GM19397 (cell line): Measurements from ENCODE around the gene ZNF382.

Experiments
- ATAC-seq: cut with Tn5 transposase; IDR thresholded peaks from one replicate; pipeline ENCODE4 v1.9.1; 2021; ENCODE audit warnings: mild to moderate bottlenecking, moderate library complexity; ENCODE audit not compliant: unreplicated experiment

The ZNF382 gene

GRCh38 chr19:36674201-36674600 is 69.1 kb downstream of the ZNF382 start:
- no peak for ATAC-seq

GRCh38 chr19:36679455-36679854 is 74.3 kb downstream of the ZNF382 start:
- no peak for ATAC-seq
